ENCODE data around the gene ZNF362.

ZNF362 gene

GRCh38 chr1:33346927-33347649 lies 90.8 kb downstream of the ZNF362 start (continued):
- TF ChIP-seq, protein P1, sequence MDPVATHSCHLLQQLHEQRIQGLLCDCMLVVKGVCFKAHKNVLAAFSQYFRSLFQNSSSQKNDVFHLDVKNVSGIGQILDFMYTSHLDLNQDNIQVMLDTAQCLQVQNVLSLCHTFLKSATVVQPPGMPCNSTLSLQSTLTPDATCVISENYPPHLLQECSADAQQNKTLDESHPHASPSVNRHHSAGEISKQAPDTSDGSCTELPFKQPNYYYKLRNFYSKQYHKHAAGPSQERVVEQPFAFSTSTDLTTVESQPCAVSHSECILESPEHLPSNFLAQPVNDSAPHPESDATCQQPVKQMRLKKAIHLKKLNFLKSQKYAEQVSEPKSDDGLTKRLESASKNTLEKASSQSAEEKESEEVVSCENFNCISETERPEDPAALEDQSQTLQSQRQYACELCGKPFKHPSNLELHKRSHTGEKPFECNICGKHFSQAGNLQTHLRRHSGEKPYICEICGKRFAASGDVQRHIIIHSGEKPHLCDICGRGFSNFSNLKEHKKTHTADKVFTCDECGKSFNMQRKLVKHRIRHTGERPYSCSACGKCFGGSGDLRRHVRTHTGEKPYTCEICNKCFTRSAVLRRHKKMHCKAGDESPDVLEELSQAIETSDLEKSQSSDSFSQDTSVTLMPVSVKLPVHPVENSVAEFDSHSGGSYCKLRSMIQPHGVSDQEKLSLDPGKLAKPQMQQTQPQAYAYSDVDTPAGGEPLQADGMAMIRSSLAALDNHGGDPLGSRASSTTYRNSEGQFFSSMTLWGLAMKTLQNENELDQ (tag by site-specific recombination; IDR thresholded peaks at IDR 0.05; ENCODE audit: low read depth) = no peak
- TF ChIP-seq PRDM1 (tag by site-specific recombination; IDR thresholded peaks at IDR 0.05) (peak; percentile 80), ZNF514 (tag by site-specific recombination; IDR thresholded peaks at IDR 0.05) (no peak), ZNF423 (tag by site-specific recombination; IDR thresholded peaks at IDR 0.05) (no peak), ZNF555 (tag by site-specific recombination; conservative IDR thresholded peaks at IDR 0.05) (no peak), ZNF600 (tag by site-specific recombination; IDR thresholded peaks at IDR 0.05) (peak; percentile 78), OVOL3 (tag by site-specific recombination; IDR thresholded peaks at IDR 0.05) (no peak), ZNF311 (tag by site-specific recombination; IDR thresholded peaks at IDR 0.05; ENCODE audit: borderline replicate concordance) (no peak)
- TF ChIP-seq, protein P2, sequence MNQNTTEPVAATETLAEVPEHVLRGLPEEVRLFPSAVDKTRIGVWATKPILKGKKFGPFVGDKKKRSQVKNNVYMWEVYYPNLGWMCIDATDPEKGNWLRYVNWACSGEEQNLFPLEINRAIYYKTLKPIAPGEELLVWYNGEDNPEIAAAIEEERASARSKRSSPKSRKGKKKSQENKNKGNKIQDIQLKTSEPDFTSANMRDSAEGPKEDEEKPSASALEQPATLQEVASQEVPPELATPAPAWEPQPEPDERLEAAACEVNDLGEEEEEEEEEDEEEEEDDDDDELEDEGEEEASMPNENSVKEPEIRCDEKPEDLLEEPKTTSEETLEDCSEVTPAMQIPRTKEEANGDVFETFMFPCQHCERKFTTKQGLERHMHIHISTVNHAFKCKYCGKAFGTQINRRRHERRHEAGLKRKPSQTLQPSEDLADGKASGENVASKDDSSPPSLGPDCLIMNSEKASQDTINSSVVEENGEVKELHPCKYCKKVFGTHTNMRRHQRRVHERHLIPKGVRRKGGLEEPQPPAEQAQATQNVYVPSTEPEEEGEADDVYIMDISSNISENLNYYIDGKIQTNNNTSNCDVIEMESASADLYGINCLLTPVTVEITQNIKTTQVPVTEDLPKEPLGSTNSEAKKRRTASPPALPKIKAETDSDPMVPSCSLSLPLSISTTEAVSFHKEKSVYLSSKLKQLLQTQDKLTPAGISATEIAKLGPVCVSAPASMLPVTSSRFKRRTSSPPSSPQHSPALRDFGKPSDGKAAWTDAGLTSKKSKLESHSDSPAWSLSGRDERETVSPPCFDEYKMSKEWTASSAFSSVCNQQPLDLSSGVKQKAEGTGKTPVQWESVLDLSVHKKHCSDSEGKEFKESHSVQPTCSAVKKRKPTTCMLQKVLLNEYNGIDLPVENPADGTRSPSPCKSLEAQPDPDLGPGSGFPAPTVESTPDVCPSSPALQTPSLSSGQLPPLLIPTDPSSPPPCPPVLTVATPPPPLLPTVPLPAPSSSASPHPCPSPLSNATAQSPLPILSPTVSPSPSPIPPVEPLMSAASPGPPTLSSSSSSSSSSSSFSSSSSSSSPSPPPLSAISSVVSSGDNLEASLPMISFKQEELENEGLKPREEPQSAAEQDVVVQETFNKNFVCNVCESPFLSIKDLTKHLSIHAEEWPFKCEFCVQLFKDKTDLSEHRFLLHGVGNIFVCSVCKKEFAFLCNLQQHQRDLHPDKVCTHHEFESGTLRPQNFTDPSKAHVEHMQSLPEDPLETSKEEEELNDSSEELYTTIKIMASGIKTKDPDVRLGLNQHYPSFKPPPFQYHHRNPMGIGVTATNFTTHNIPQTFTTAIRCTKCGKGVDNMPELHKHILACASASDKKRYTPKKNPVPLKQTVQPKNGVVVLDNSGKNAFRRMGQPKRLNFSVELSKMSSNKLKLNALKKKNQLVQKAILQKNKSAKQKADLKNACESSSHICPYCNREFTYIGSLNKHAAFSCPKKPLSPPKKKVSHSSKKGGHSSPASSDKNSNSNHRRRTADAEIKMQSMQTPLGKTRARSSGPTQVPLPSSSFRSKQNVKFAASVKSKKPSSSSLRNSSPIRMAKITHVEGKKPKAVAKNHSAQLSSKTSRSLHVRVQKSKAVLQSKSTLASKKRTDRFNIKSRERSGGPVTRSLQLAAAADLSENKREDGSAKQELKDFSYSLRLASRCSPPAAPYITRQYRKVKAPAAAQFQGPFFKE (tag by site-specific recombination; IDR thresholded peaks at IDR 0.05; ENCODE audit: borderline replicate concordance) = no peak

- Histone ChIP-seq H3K27ac (ENCODE audit: extremely low read depth, low read depth, low read length) (no peak overlapping the region), H3K9me3 (ENCODE audit: control insufficient read depth, insufficient read depth, low read depth, low read length) (no peaks in the 10 kb centered on the region), H3K4me1 (ENCODE audit: control insufficient read depth, insufficient read depth, low read length) (peaks cover 20% of the 10 kb centered on the region), H3K36me3 (ENCODE audit: control insufficient read depth in 2 of 2, insufficient read depth in 1 of 2, low read length in 2 of 2) (peaks cover 0 to 37% of the 10 kb centered on the region in 2 experiments; a peak in 2 of 3 replicates), H3K4me3 (ENCODE audit: low read depth, low read length) (peak overlapping the region; percentile 10)
- ChIA-PET POLR2A (interaction anchor here (1.4 kb wide), 1 partner anchor 17 kb away, joined by 4 read pairs; no protein-coding TSS in a partner anchor), CTCF (interaction anchor here (0.5 to 2.1 kb wide), 3 partner anchors 52 to 265 kb away, joined by 3 to 6 read pairs (median 3); no protein-coding TSS in a partner anchor)
- TF ChIP-seq ZNF549 (tag by site-specific recombination; IDR thresholded peaks at IDR 0.05) (no peak), SP2 (tag by site-specific recombination; IDR thresholded peaks at IDR 0.05) (peak; percentile 60)
Measured at GRCh38 chr1:33347650-33347992, 91.3 kb downstream of the ZNF362 start.

- Histone ChIP-seq H3K9me3 (ENCODE audit: control insufficient read depth, insufficient read depth, low read depth, low read length) (no peaks in the 10 kb centered on the region), H3K36me3 (ENCODE audit: control insufficient read depth in 2 of 2, insufficient read depth in 1 of 2, low read length in 2 of 2) (peaks cover 0 to 34% of the 10 kb centered on the region in 2 experiments; a peak in 2 of 3 replicates), H3K27ac (ENCODE audit: extremely low read depth, low read depth, low read length) (no peak overlapping the region), H3K4me3 (ENCODE audit: low read depth, low read length) (peak overlapping the region; percentile 66), H3K4me1 (ENCODE audit: control insufficient read depth, insufficient read depth, low read length) (peaks cover 17% of the 10 kb centered on the region)
- ChIA-PET POLR2A (interaction anchor here (1.4 kb wide), 1 partner anchor 18 kb away, joined by 4 read pairs; no protein-coding TSS in a partner anchor), CTCF (interaction anchor here (0.5 to 2.1 kb wide), 2 partner anchors 52 to 105 kb away, joined by 3 to 6 read pairs; no protein-coding TSS in a partner anchor)
- no peak for TF ChIP-seq ZNF214 (tag by site-specific recombination; IDR thresholded peaks at IDR 0.05; ENCODE audit: borderline replicate concordance)
- no peak for TF ChIP-seq ZNF610 (tag by site-specific recombination; IDR thresholded peaks at IDR 0.05; ENCODE audit: borderline replicate concordance)
- no peak for TF ChIP-seq GLIS2 (tag by site-specific recombination; IDR thresholded peaks at IDR 0.05)
- TF ChIP-seq, protein P3, sequence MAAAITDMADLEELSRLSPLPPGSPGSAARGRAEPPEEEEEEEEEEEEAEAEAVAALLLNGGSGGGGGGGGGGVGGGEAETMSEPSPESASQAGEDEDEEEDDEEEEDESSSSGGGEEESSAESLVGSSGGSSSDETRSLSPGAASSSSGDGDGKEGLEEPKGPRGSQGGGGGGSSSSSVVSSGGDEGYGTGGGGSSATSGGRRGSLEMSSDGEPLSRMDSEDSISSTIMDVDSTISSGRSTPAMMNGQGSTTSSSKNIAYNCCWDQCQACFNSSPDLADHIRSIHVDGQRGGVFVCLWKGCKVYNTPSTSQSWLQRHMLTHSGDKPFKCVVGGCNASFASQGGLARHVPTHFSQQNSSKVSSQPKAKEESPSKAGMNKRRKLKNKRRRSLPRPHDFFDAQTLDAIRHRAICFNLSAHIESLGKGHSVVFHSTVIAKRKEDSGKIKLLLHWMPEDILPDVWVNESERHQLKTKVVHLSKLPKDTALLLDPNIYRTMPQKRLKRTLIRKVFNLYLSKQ (tag by site-specific recombination; IDR thresholded peaks at IDR 0.05; ENCODE audit: borderline replicate concordance) = no peak
- TF ChIP-seq ZNF280D (tag by site-specific recombination; IDR thresholded peaks at IDR 0.05) = no peak
- TF ChIP-seq ZNF302 (tag by site-specific recombination; IDR thresholded peaks at IDR 0.05; ENCODE audit: low read depth) = no peak
- no peak for TF ChIP-seq ZNF785 (tag by site-specific recombination; IDR thresholded peaks at IDR 0.05)
Measured at GRCh38 chr1:33348194-33348593, 91.9 kb downstream of the ZNF362 start.

All from HEK293 (cell line).